GM23338 (cell line): Measurements from ENCODE around the gene DMBX1. TPM values are rescaled to one million over a fixed set of nuclear protein-coding genes. Genes with fewer than 3 reads are reported as not detected.
A peak's percentile ranks its signal among the peaks of the same experiment; 100 is the strongest.

ENCODE experiments used
- ATAC-seq: fragments of 200-7000 bp; cut with Tn5 transposase; 3 replicates; pipeline ENCODE4 v1.9.1; 2020
- DNase-seq: peaks from one replicate; pipeline ENCODE4 v3.0.0-alpha.2; 2015; ENCODE audit warnings: low spot score
- H2AFZ ChIP-seq: fragments of 200-600 bp; sonication (generic); 2 replicates; pipeline ENCODE4 v1.8.0; 2016; ENCODE audit warnings: antibody characterized with exemption, mild to moderate bottlenecking, moderate library complexity
- H3F3A ChIP-seq: fragments of 200-600 bp; sonication (generic); replicated peaks from 2 replicates; pipeline ENCODE4 v1.8.0; 2017; ENCODE audit warnings: antibody characterized with exemption, mixed run types, low read depth
- H3K27ac ChIP-seq: fragments of 200-600 bp; sonication (generic); 2 replicates; pipeline ENCODE4 v1.6.1; 2016; ENCODE audit warnings: low read depth
- H3K27me3 ChIP-seq: fragments of 200-600 bp; sonication (generic); 2 replicates; pipeline ENCODE4 v1.8.0; 2016; ENCODE audit warnings: mild to moderate bottlenecking, mixed run types, moderate library complexity; ENCODE audit not compliant: insufficient read depth
- H3K36me3 ChIP-seq: fragments of 200-600 bp; sonication (generic); 2 replicates; pipeline ENCODE4 v1.8.0; 2016; ENCODE audit warnings: mild to moderate bottlenecking; ENCODE audit not compliant: insufficient read depth
- H3K4me1 ChIP-seq: fragments of 200-600 bp; sonication (generic); 2 replicates; pipeline ENCODE4 v1.8.0; 2016; ENCODE audit warnings: mild to moderate bottlenecking, moderate library complexity; ENCODE audit not compliant: insufficient read depth
- H3K4me2 ChIP-seq: fragments of 200-600 bp; sonication (generic); 2 replicates; pipeline ENCODE4 v1.7.1; 2017; ENCODE audit warnings: mixed run types
- H3K4me3 ChIP-seq: fragments of 200-600 bp; sonication (generic); 2 replicates; pipeline ENCODE4 v1.6.1; 2016; ENCODE audit warnings: mixed run types
- H3K79me2 ChIP-seq: fragments of 200-600 bp; sonication (generic); replicated peaks from 2 replicates; pipeline ENCODE4 v1.8.0; 2017; ENCODE audit warnings: mild to moderate bottlenecking; ENCODE audit not compliant: insufficient read depth
- H3K9me2 ChIP-seq: fragments of 200-600 bp; sonication (generic); 2 replicates; pipeline ENCODE4 v1.8.0; 2017; ENCODE audit not compliant: insufficient read depth
- H4K20me1 ChIP-seq: fragments of 200-600 bp; sonication (generic); replicated peaks from 2 replicates; pipeline ENCODE4 v1.8.0; 2017; ENCODE audit warnings: mild to moderate bottlenecking; ENCODE audit not compliant: insufficient read depth
- H3K27ac Mint-ChIP-seq: 2 replicates; pipeline ENCODE4 v1.8.0; 2020; ENCODE audit warnings: inconsistent platforms, mild to moderate bottlenecking, moderate library complexity, mixed read lengths
- H3K27me3 Mint-ChIP-seq: 3 replicates; pipeline ENCODE4 v1.8.0; 2022; ENCODE audit warnings: low read depth, mild to moderate bottlenecking, moderate library complexity, mixed read lengths, inconsistent platforms; ENCODE audit not compliant: insufficient read depth, poor library complexity
- H3K36me3 Mint-ChIP-seq: 3 replicates; pipeline ENCODE4 v1.8.0; 2021; ENCODE audit warnings: low read depth, mild to moderate bottlenecking, inconsistent platforms, moderate library complexity, mixed read lengths
- H3K4me1 Mint-ChIP-seq: 3 replicates; pipeline ENCODE4 v1.8.0; 2020; ENCODE audit warnings: mild to moderate bottlenecking, inconsistent platforms, mixed read lengths
- H3K4me3 Mint-ChIP-seq: 3 replicates; pipeline ENCODE4 v1.8.0; 2021; ENCODE audit warnings: moderate library complexity, mild to moderate bottlenecking, inconsistent platforms, mixed read lengths
- H3K9me3 Mint-ChIP-seq: 3 replicates; pipeline ENCODE4 v1.8.0; 2020; ENCODE audit warnings: moderate library complexity, mild to moderate bottlenecking, inconsistent platforms, mixed read lengths
- CREB1 ChIP-seq: fragments of 250-450 bp; sonication (Bioruptor Pico); IDR thresholded peaks from 2 replicates; pipeline ENCODE4 v1.5.0; 2020; ENCODE audit warnings: low read depth, mild to moderate bottlenecking, moderate library complexity
- CTCF ChIP-seq, 2 experiments: fragments of 200-600 bp in 1 of 2; sonication (generic) in 1 of 2; conservative IDR thresholded peaks; 2 replicates each; pipeline versions ENCODE4 v1.5.1 to v1.6.1; 2016 to 2017; ENCODE audit warnings: antibody characterized with exemption in 2 of 2, low read depth in 2 of 2, mild to moderate bottlenecking in 2 of 2, moderate library complexity in 1 of 2
- ETS1 ChIP-seq: IDR thresholded peaks from 2 replicates; pipeline ENCODE4 v1.6.1; 2016; ENCODE audit warnings: antibody characterized with exemption
- EZH2 ChIP-seq: fragments of 200-600 bp; sonication (generic); IDR thresholded peaks from one replicate; pipeline ENCODE4 v1.8.0; 2017; ENCODE audit warnings: antibody characterized with exemption, mild to moderate bottlenecking, low read depth; ENCODE audit not compliant: unreplicated experiment
- JUNB ChIP-seq: IDR thresholded peaks from one replicate; pipeline ENCODE4 v1.6.1; 2016; ENCODE audit warnings: antibody characterized with exemption; ENCODE audit not compliant: unreplicated experiment
- NANOG ChIP-seq: IDR thresholded peaks from 2 replicates; pipeline ENCODE4 v1.6.1; 2016; ENCODE audit warnings: antibody characterized with exemption, borderline replicate concordance
- POLR2AphosphoS5 ChIP-seq: IDR thresholded peaks from 2 replicates; pipeline ENCODE4 v1.6.1; 2016; ENCODE audit warnings: antibody characterized with exemption, low read depth
- STAT1 ChIP-seq: IDR thresholded peaks from one replicate; pipeline ENCODE4 v1.6.1; 2016; ENCODE audit warnings: antibody characterized with exemption; ENCODE audit not compliant: unreplicated experiment
- ZNF114 ChIP-seq: fragments of 250-450 bp; sonication (Bioruptor Pico); IDR thresholded peaks from 2 replicates; pipeline ENCODE4 v1.5.0; 2020; ENCODE audit warnings: mild to moderate bottlenecking, moderate library complexity
- ZNF331 ChIP-seq: fragments of 250-450 bp; sonication (Bioruptor Pico); IDR thresholded peaks from 2 replicates; pipeline ENCODE4 v1.5.0; 2020; ENCODE audit warnings: low read depth, mild to moderate bottlenecking, moderate library complexity
- ZNF462 ChIP-seq: fragments of 250-450 bp; sonication (Bioruptor Pico); IDR thresholded peaks from 2 replicates; pipeline ENCODE4 v1.5.0; 2020; ENCODE audit warnings: mild to moderate bottlenecking, moderate library complexity
- polyA plus RNA-seq: library from polyadenylated mRNA; unstranded; fragments of >200 nt; fragmentation: Nextera tagmentation; extraction: Ambion mirVana; gene quantifications from 2 replicates; pipeline ENCODE4 v1.2.1, GENCODE V29; 2016
- total RNA-seq: library from RNA; depleted of rRNA; stranded (reverse); fragments of >200 nt; shearing (Covaris generic); gene quantifications from 2 replicates; pipeline ENCODE4 v1.2.3, GENCODE V29; 2014
- TF ChIP-seq, protein P1 (sequence below): IDR thresholded peaks from one replicate; pipeline ENCODE4 v1.6.1; 2018; ENCODE audit warnings: antibody characterized with exemption; ENCODE audit not compliant: unreplicated experiment

The DMBX1 gene
- total and polyA plus RNA-seq, 2 experiments from 2014 or later: 0.11 TPM; not detected in 1

DNA sequence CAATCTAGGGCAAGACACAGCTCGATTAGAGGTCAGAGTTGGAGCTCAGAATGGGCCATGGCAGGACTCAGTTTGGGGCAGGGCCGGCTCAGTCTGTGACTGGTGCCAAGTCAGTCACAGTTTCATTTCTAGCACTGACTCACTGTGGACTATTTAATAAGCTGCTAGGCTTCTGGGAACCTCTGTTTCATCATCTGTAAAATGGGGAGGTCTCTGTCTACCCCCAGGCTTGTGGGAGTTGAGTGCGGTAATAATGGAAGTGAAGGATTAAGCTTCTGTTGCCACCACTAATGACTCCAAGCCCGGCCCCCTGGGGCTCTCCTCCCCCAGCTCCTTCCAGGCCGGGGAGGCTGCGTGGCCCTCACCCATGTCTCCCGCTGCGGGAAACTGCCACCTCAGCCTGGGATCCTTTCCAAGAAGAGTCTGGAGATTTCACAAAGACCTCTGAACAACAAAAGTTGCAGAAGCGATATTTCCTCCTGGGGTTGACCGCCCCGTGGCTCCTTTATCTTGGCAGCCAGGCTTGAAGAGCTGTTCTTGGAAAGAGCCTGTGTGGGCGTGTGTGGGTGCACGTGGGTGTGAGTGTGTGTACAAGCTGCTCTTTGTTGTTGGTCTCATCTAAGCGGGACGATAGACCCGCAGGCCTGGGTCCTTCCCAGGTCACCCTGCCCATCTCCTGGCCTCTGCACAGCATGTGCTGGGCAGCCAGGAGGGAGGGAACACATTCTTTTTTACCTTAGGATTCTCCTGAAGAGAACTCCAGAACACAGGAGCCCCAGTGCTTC, 32.7 kb downstream of the DMBX1 start (continued):
- TF ChIP-seq, protein P1, sequence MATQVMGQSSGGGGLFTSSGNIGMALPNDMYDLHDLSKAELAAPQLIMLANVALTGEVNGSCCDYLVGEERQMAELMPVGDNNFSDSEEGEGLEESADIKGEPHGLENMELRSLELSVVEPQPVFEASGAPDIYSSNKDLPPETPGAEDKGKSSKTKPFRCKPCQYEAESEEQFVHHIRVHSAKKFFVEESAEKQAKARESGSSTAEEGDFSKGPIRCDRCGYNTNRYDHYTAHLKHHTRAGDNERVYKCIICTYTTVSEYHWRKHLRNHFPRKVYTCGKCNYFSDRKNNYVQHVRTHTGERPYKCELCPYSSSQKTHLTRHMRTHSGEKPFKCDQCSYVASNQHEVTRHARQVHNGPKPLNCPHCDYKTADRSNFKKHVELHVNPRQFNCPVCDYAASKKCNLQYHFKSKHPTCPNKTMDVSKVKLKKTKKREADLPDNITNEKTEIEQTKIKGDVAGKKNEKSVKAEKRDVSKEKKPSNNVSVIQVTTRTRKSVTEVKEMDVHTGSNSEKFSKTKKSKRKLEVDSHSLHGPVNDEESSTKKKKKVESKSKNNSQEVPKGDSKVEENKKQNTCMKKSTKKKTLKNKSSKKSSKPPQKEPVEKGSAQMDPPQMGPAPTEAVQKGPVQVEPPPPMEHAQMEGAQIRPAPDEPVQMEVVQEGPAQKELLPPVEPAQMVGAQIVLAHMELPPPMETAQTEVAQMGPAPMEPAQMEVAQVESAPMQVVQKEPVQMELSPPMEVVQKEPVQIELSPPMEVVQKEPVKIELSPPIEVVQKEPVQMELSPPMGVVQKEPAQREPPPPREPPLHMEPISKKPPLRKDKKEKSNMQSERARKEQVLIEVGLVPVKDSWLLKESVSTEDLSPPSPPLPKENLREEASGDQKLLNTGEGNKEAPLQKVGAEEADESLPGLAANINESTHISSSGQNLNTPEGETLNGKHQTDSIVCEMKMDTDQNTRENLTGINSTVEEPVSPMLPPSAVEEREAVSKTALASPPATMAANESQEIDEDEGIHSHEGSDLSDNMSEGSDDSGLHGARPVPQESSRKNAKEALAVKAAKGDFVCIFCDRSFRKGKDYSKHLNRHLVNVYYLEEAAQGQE: no peak
- TF ChIP-seq ZNF114 (CRISPR knock-in tag) (no peak), JUNB (no peak), POLR2AphosphoS5 (no peak), ETS1 (no peak), CTCF (conservative IDR thresholded peaks at IDR 0.05; ENCODE audit: low read depth in 2 of 2) (no peak), EZH2 (no peak)

- no peak overlapping the region for H2AFZ ChIP-seq
- H3K27ac Mint-ChIP-seq: no peak overlapping the region
- H3K4me1 ChIP-seq: peaks cover 62% of the 10 kb centered on the region
- DNase-seq: no peak
- H3K9me3 Mint-ChIP-seq: peaks cover 2% of the 10 kb centered on the region; the same call in 1 of the 3 replicates
- ATAC-seq: peak; percentile 4
- no peaks in the 10 kb centered on the region for H3K36me3 Mint-ChIP-seq
- H3K36me3 ChIP-seq: no peaks in the 10 kb centered on the region
- H3K27me3 ChIP-seq: peaks cover 91% of the 10 kb centered on the region
- peaks cover 13% of the 10 kb centered on the region for H3F3A ChIP-seq
- peaks cover 70% of the 10 kb centered on the region for H3K4me1 Mint-ChIP-seq
- no peak overlapping the region; the same call in 1 of the 2 replicates for H3K4me2 ChIP-seq
- no peak overlapping the region for H3K4me3 ChIP-seq
- no peaks in the 10 kb centered on the region for H3K79me2 ChIP-seq
- H3K9me2 ChIP-seq: no peaks in the 10 kb centered on the region
- H3K4me3 Mint-ChIP-seq: no peak overlapping the region
- H3K27me3 Mint-ChIP-seq: peaks cover 66% of the 10 kb centered on the region
- H4K20me1 ChIP-seq: no peaks in the 10 kb centered on the region; the same call in 1 of the 2 replicates
- no peak overlapping the region for H3K27ac ChIP-seq
- TF ChIP-seq STAT1: no peak
- no peak for TF ChIP-seq CREB1 (CRISPR knock-in tag)
- TF ChIP-seq ZNF462 (CRISPR knock-in tag): no peak
- TF ChIP-seq POLR2AphosphoS5: no peak
- no peak for TF ChIP-seq NANOG
- TF ChIP-seq ZNF331 (CRISPR knock-in tag): no peak
- no peak for TF ChIP-seq ZNF114 (CRISPR knock-in tag)
Observed at GRCh38 chr1:46522969-46523320, 33.3 kb downstream of the DMBX1 start.
